ENCODE measurements around the gene UBQLN3. TPM values are rescaled to one million over a fixed set of nuclear protein-coding genes. Genes with fewer than 3 reads are reported as not detected.

The UBQLN3 gene
- polyA plus RNA-seq (2013, experiment 1 of 2) = not detected
- not detected for polyA plus RNA-seq (2013, experiment 2 of 2)

DNA sequence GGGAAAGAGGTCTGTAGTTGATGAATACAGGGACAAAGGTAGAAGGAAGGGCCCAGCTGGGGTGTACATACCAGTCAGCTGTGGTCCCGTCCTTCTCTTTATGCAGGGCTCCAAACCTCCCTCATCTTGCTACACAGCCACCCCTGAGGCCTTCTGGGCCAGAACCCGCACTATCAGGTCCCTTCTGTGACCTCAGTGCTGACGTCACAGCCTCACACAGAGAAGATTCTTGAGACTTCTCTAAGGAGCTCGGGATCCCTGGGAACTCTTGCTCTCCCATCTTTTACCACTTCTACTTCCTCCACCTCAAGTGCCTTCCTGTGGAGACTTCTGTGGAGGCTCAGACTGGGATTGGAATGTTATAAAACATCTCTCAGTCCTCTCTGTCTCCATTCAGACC is at the start of gene UBQLN3:
UBQLN3 (minus strand) TSS at position 155 of the 400 bp plus-strand sequence. CDS start 399 bp downstream, outside the sequence.
- H3K79me1 ChIP-seq (replicated peaks; ENCODE audit: low read length, poor library complexity, severe bottlenecking) = no peaks in the 10 kb centered on the region
- H3K27ac ChIP-seq (ENCODE audit: low read length, poor library complexity, severe bottlenecking) = no peak within 1 kb of the TSS
- H3K4ac ChIP-seq (ENCODE audit: low read depth in 1 of 2, low read length in 2 of 2) = no peak within 1 kb of the TSS
- H3K27me3 ChIP-seq (ENCODE audit: control insufficient read depth in 1 of 2, insufficient read depth in 1 of 2, low read length in 2 of 2) = peaks cover 2% of the 10 kb centered on the region in 2 experiments
- no peak within 1 kb of the TSS for H3K18ac ChIP-seq (ENCODE audit: low read depth in 1 of 2, low read length in 2 of 2)
- no peak for DNase-seq
- no peak within 1 kb of the TSS for H2BK12ac ChIP-seq (ENCODE audit: low read length in 2 of 2)
- H3K36me3 ChIP-seq (ENCODE audit: control insufficient read depth in 1 of 2, insufficient read depth in 2 of 2, low read depth in 1 of 2, low read length in 2 of 2) = no peaks in the 10 kb centered on the region
- no peak within 1 kb of the TSS for H2BK5ac ChIP-seq (ENCODE audit: low read depth, low read length, poor library complexity, severe bottlenecking)
- no peak within 1 kb of the TSS for H3K14ac ChIP-seq (ENCODE audit: low read length in 2 of 2)
- H3K4me2 ChIP-seq (ENCODE audit: low read length, poor library complexity, severe bottlenecking) = no peak within 1 kb of the TSS
- no peak within 1 kb of the TSS for H4K91ac ChIP-seq (ENCODE audit: low read length)
- no peaks in the 10 kb centered on the region for H3K9me3 ChIP-seq (ENCODE audit: control insufficient read depth, low read length)
- no peak within 1 kb of the TSS for H3K23ac ChIP-seq (ENCODE audit: low read length in 2 of 2)
- no peak within 1 kb of the TSS for H2BK120ac ChIP-seq (ENCODE audit: low read depth, low read length)
- H2AFZ ChIP-seq (ENCODE audit: low read depth, low read length) = no peak within 1 kb of the TSS
- no peaks in the 10 kb centered on the region for H3K4me1 ChIP-seq (ENCODE audit: control insufficient read depth, insufficient read depth, low read depth, low read length)
- 75% methylated on average over 3 of the region's 4 CpGs for WGBS
- no peak within 1 kb of the TSS for H3K4me3 ChIP-seq (ENCODE audit: insufficient read depth in 1 of 2, low read depth in 1 of 2, low read length in 2 of 2)
- no peak within 1 kb of the TSS for H2BK15ac ChIP-seq (ENCODE audit: low read depth, poor library complexity, severe bottlenecking)
- H2AK5ac ChIP-seq (ENCODE audit: low read length, severe bottlenecking) = no peak within 1 kb of the TSS
- no peak within 1 kb of the TSS for H3K9ac ChIP-seq (ENCODE audit: low read length)
- H4K8ac ChIP-seq (ENCODE audit: low read length) = no peak within 1 kb of the TSS

- H3K79me1 ChIP-seq (replicated peaks; ENCODE audit: low read length, poor library complexity, severe bottlenecking) = no peaks in the 10 kb centered on the region
- no peaks in the 10 kb centered on the region for H3K9me3 ChIP-seq (ENCODE audit: control insufficient read depth, low read length)
- H2AFZ ChIP-seq (ENCODE audit: low read depth, low read length) = no peak overlapping the region
- no peak overlapping the region for H3K14ac ChIP-seq (ENCODE audit: low read length in 2 of 2)
- no peak overlapping the region for H3K23ac ChIP-seq (ENCODE audit: low read length in 2 of 2)
- H3K4me2 ChIP-seq (ENCODE audit: low read length, poor library complexity, severe bottlenecking) = no peak overlapping the region
- H2AK5ac ChIP-seq (ENCODE audit: low read length, severe bottlenecking) = no peak overlapping the region
- no peak overlapping the region for H3K18ac ChIP-seq (ENCODE audit: low read depth in 1 of 2, low read length in 2 of 2)
- no peak overlapping the region for H3K4me3 ChIP-seq (ENCODE audit: insufficient read depth in 1 of 2, low read depth in 1 of 2, low read length in 2 of 2)
- no peak overlapping the region for H3K9ac ChIP-seq (ENCODE audit: low read length)
- no peak overlapping the region for H2BK15ac ChIP-seq (ENCODE audit: low read depth, poor library complexity, severe bottlenecking)
- H2BK120ac ChIP-seq (ENCODE audit: low read depth, low read length) = no peak overlapping the region
- no peak overlapping the region for H3K27ac ChIP-seq (ENCODE audit: low read length, poor library complexity, severe bottlenecking)
- no peak overlapping the region for H2BK12ac ChIP-seq (ENCODE audit: low read length in 2 of 2)
- no peak overlapping the region for H2BK5ac ChIP-seq (ENCODE audit: low read depth, low read length, poor library complexity, severe bottlenecking)
- WGBS = 91% methylated on average over 3 of the region's 3 CpGs
- H4K8ac ChIP-seq (ENCODE audit: low read length) = no peak overlapping the region
- DNase-seq = no peak
- H3K36me3 ChIP-seq (ENCODE audit: control insufficient read depth in 1 of 2, insufficient read depth in 2 of 2, low read depth in 1 of 2, low read length in 2 of 2) = no peaks in the 10 kb centered on the region
- H3K4ac ChIP-seq (ENCODE audit: low read depth in 1 of 2, low read length in 2 of 2) = no peak overlapping the region
- H3K4me1 ChIP-seq (ENCODE audit: control insufficient read depth, insufficient read depth, low read depth, low read length) = no peaks in the 10 kb centered on the region
- H3K27me3 ChIP-seq (ENCODE audit: control insufficient read depth in 1 of 2, insufficient read depth in 1 of 2, low read length in 2 of 2) = no peaks in the 10 kb centered on the region
- H4K91ac ChIP-seq (ENCODE audit: low read length) = no peak overlapping the region
These were observed 48.0 kb upstream of the UBQLN3 start for GRCh38 chr11:5557751-5558150.

DNA sequence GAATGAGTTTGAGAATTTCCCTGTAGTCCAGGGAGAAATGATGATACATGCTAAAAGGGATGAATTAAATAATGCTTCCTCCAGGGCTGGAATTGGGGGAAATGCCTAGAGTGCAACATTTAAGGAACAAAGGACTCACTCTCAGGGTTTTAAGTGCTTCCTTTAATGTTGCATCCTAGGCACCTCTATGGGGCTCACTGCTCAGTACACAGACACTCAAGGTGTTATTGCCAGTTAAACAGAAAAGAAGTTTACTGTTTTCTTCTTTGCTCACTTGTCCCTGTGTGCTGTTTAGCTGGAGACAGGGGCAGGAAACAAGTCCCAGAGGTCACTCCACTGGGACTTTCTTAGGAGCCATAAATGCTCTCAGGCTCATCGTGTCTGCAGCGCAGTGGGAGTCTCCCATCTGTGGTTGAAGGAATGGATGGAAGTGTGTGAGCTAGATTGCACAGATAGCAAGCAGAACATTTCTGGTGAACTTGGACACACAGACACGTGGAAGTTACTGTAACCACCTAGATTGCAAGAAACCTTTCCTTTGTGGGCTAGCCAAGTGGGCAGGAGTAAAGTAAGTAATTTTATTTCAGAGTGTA is 46.9 kb upstream of the UBQLN3 start:
- H3K14ac ChIP-seq (ENCODE audit: low read length in 2 of 2) = no peak overlapping the region
- H3K27ac ChIP-seq (ENCODE audit: low read length, poor library complexity, severe bottlenecking) = no peak overlapping the region
- no peaks in the 10 kb centered on the region for H3K9me3 ChIP-seq (ENCODE audit: control insufficient read depth, low read length)
- no peak overlapping the region for H4K8ac ChIP-seq (ENCODE audit: low read length)
- DNase-seq = no peak
- no peaks in the 10 kb centered on the region for H3K79me1 ChIP-seq (replicated peaks; ENCODE audit: low read length, poor library complexity, severe bottlenecking)
- H2BK15ac ChIP-seq (ENCODE audit: low read depth, poor library complexity, severe bottlenecking) = no peak overlapping the region
- H3K4me2 ChIP-seq (ENCODE audit: low read length, poor library complexity, severe bottlenecking) = no peak overlapping the region
- no peak overlapping the region for H3K9ac ChIP-seq (ENCODE audit: low read length)
- H3K36me3 ChIP-seq (ENCODE audit: control insufficient read depth in 1 of 2, insufficient read depth in 2 of 2, low read depth in 1 of 2, low read length in 2 of 2) = no peaks in the 10 kb centered on the region
- no peaks in the 10 kb centered on the region for H3K4me1 ChIP-seq (ENCODE audit: control insufficient read depth, insufficient read depth, low read depth, low read length)
- no peak overlapping the region for H3K18ac ChIP-seq (ENCODE audit: low read depth in 1 of 2, low read length in 2 of 2)
- H3K4me3 ChIP-seq (ENCODE audit: insufficient read depth in 1 of 2, low read depth in 1 of 2, low read length in 2 of 2) = no peak overlapping the region
- WGBS = 7% methylated on average over 3 of the region's 3 CpGs
- H2AK5ac ChIP-seq (ENCODE audit: low read length, severe bottlenecking) = no peak overlapping the region
- no peak overlapping the region for H2BK12ac ChIP-seq (ENCODE audit: low read length in 2 of 2)
- H3K27me3 ChIP-seq (ENCODE audit: control insufficient read depth in 1 of 2, insufficient read depth in 1 of 2, low read length in 2 of 2) = no peaks in the 10 kb centered on the region
- no peak overlapping the region for H2AFZ ChIP-seq (ENCODE audit: low read depth, low read length)
- no peak overlapping the region for H4K91ac ChIP-seq (ENCODE audit: low read length)
- H3K4ac ChIP-seq (ENCODE audit: low read depth in 1 of 2, low read length in 2 of 2) = no peak overlapping the region
- H3K23ac ChIP-seq (ENCODE audit: low read length in 2 of 2) = no peak overlapping the region
- H2BK5ac ChIP-seq (ENCODE audit: low read depth, low read length, poor library complexity, severe bottlenecking) = no peak overlapping the region
- H2BK120ac ChIP-seq (ENCODE audit: low read depth, low read length) = no peak overlapping the region

- H3K23ac ChIP-seq (ENCODE audit: low read length in 2 of 2) = no peak overlapping the region
- no peaks in the 10 kb centered on the region for H3K9me3 ChIP-seq (ENCODE audit: control insufficient read depth, low read length)
- H4K91ac ChIP-seq (ENCODE audit: low read length) = no peak overlapping the region
- no peaks in the 10 kb centered on the region for H3K79me1 ChIP-seq (replicated peaks; ENCODE audit: low read length, poor library complexity, severe bottlenecking)
- no peak overlapping the region for H2AK5ac ChIP-seq (ENCODE audit: low read length, severe bottlenecking)
- no peak overlapping the region for H3K4me3 ChIP-seq (ENCODE audit: insufficient read depth in 1 of 2, low read depth in 1 of 2, low read length in 2 of 2)
- H3K4me2 ChIP-seq (ENCODE audit: low read length, poor library complexity, severe bottlenecking) = no peak overlapping the region
- no peak overlapping the region for H2BK12ac ChIP-seq (ENCODE audit: low read length in 2 of 2)
- no peak overlapping the region for H3K27ac ChIP-seq (ENCODE audit: low read length, poor library complexity, severe bottlenecking)
- H2BK120ac ChIP-seq (ENCODE audit: low read depth, low read length) = no peak overlapping the region
- no peaks in the 10 kb centered on the region for H3K27me3 ChIP-seq (ENCODE audit: control insufficient read depth in 1 of 2, insufficient read depth in 1 of 2, low read length in 2 of 2)
- no peak overlapping the region for H2BK5ac ChIP-seq (ENCODE audit: low read depth, low read length, poor library complexity, severe bottlenecking)
- H3K9ac ChIP-seq (ENCODE audit: low read length) = no peak overlapping the region
- H4K8ac ChIP-seq (ENCODE audit: low read length) = no peak overlapping the region
- no peak for DNase-seq
- H2BK15ac ChIP-seq (ENCODE audit: low read depth, poor library complexity, severe bottlenecking) = no peak overlapping the region
- peaks cover 1% of the 10 kb centered on the region for H3K4me1 ChIP-seq (ENCODE audit: control insufficient read depth, insufficient read depth, low read depth, low read length)
- no peak overlapping the region for H3K14ac ChIP-seq (ENCODE audit: low read length in 2 of 2)
- no peaks in the 10 kb centered on the region for H3K36me3 ChIP-seq (ENCODE audit: control insufficient read depth in 1 of 2, insufficient read depth in 2 of 2, low read depth in 1 of 2, low read length in 2 of 2)
- H2AFZ ChIP-seq (ENCODE audit: low read depth, low read length) = no peak overlapping the region
- no peak overlapping the region for H3K18ac ChIP-seq (ENCODE audit: low read depth in 1 of 2, low read length in 2 of 2)
- no peak overlapping the region for H3K4ac ChIP-seq (ENCODE audit: low read depth in 1 of 2, low read length in 2 of 2)
These were observed 43.6 kb upstream of the UBQLN3 start for GRCh38 chr11:5553343-5553742.
